Stimulated activated CD4-positive, alpha-beta T cell treated with anti-CD3 and anti-CD28 coated beads, Interleukin-4, amount 100 ng/mL, for 4 hours (primary cell): ENCODE data around the gene GIGYF2.
"Not testable (repeated sequence)": the region's sequence is repeated elsewhere in the genome, so short reads cannot be mapped to it uniquely, and the experiment has no call there.

Source experiments
- DNase-seq, 2 experiments: peaks; one replicate each; pipeline ENCODE4 v3.0.0-alpha.2; 2020

Gene GIGYF2

GRCh38 chr2:232831496-232831895, 134.4 kb downstream of the GIGYF2 start:
- DNase-seq, result no peak

DNA sequence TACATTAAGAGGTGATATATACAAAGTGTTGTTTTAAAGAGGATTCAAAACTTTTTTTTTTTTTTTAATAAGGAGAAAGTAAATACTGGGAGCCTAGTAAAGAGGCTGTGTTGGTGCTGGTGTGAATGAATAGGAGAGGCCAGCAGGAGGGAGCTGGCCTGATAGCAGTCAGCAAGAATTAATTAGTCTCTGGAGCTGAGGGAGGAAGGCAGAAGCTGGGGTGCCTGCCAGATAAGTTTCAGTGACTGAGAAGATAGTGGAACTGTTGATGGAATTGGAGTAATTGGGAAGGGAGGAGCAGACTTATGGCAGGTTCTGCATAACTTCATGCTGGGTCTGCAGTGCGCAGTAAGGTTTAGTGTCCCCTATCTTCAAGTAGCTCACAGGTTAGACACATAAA, 136.7 kb downstream of the GIGYF2 start:
- DNase-seq, result no peak

DNA sequence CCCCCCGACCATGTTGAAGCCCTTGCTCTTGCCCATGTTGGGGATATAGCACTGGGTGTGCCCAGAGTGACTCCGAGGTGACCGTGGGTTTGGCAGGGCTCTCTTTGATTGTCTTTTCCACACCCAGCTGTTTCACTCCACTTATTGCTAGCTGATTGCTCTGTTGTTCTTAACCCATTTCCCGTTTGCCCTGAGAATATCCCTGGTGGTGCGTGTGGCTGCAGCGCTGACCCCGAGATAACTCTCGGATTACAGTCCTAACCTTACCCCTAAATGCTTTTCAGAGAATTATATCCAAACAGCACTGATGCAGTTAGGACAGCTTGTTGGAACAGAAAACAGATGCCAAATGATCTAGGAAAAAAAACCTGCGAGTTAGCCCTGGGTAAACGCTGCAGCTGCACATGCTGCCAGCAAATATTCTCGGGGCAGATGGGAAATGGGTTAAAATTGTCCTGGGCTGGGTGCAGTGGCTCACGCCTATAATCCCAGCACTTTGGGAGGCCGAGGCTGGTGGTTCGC, 138.6 kb downstream of the GIGYF2 start:
- no peak for DNase-seq

DNA sequence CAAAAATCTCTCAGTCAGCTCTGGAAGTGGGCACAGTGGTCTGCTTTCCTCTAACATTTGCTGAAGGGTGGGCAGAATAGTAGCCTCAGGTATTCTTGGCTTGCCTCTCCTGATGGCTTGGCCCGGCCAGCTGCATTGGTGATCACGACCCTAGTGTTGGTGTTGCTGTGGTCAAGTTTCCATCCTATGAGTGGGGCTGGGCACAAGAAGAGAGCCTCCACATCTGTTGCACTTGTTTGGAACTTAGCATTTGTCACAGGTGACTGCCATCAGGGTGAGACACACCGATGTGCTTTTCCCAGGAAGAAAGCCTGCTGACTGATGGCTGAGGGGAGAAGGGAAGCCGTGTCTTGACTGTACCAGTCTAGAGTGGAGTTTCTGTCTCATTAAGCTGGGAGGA, 139.8 kb downstream of the GIGYF2 start:
- DNase-seq, result no peak

- peak; percentile 51 to 63 for DNase-seq
These were observed 141.3 kb downstream of the GIGYF2 start for GRCh38 chr2:232838406-232838874.

- DNase-seq, result no peak
These were observed 142.4 kb downstream of the GIGYF2 start for GRCh38 chr2:232839411-232840079.

DNA sequence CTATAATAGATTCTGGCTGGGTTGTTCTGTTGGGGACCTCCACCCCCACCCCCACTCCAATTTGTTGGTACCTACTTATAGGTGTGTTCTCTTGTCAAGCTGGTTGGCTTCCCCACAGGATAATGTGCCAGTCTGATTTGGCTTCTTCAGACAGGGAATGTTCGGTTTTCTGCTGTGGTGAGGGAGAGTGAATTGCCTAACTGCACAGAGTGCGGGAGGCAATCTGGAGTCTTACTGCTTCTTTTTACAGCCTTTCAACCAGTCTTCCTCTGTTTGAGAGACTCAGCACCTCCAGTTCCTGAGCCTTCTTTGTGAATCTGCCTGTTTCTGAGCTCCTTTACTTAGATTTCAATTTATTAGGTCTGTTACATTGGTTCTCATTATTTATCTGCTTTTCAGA, 145.6 kb downstream of the GIGYF2 start:
- DNase-seq, result no peak

DNA sequence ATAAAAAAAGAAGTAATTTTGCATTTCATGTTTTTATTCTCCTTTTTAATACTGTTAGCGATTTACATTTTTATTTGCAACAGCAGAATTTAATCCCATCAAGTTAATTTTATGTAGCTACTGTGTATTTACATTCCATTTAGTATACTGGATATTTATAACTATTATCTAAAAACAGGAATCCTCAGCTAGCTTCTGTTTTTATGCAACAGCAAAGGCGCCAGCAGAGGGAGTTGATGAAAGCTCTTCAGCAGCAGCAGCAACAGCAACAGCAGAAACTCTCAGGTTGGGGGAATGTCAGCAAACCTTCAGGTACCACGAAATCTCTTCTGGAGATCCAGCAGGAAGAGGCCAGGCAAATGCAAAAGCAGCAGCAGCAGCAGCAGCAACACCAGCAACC, 146.7 kb downstream of the GIGYF2 start:
- no peak for DNase-seq

GRCh38 chr2:232846055-232846454, 148.9 kb downstream of the GIGYF2 start:
- no peak for DNase-seq

- no peak for DNase-seq
These were observed 152.9 kb downstream of the GIGYF2 start for GRCh38 chr2:232850039-232850438.

DNA sequence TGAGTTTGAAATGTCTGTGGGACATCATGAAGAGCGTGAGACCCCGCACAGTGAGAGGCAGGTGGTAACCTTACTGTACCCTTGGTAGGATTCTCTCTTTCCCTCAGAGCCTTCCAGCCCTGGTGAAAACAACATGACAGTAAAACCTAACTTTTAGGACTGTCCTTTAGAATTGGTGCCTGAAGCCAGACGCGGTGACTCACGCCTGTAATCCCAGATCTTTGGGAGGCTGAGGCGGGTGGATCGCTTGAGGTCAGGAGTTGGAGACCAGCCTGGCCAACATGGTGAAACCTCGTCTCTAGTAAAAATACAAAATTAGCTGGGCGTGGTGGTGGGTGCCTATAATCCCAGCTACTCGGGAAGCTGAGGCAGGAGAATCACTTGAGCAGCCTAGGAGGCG, 154.9 kb downstream of the GIGYF2 start:
- not testable (repeated sequence) for DNase-seq

GRCh38 chr2:232852676-232853075, 155.5 kb downstream of the GIGYF2 start:
- DNase-seq, result no peak

GRCh38 chr2:232854082-232854481, 157.0 kb downstream of the GIGYF2 start:
- no peak for DNase-seq

DNA sequence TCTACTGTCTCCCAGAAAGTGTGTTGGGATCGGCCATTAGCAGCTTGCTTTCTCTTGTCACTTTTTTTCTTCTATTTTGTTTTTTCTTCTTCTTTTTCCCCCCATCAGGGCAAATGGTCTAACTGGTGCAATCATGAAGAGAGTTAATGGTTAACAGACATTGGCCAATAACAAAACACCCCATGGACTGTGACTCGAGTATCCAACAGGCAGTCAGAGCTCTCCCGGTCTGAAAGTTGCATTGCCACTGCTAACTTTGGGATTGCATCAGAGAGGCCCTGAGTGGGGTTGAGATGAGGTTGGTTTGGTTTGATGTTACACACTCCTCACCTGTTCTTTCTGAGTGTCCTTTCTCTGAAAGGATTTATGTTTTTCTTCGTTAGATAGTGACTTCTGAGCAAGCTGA, 160.0 kb downstream of the GIGYF2 start:
- no peak for DNase-seq

DNA sequence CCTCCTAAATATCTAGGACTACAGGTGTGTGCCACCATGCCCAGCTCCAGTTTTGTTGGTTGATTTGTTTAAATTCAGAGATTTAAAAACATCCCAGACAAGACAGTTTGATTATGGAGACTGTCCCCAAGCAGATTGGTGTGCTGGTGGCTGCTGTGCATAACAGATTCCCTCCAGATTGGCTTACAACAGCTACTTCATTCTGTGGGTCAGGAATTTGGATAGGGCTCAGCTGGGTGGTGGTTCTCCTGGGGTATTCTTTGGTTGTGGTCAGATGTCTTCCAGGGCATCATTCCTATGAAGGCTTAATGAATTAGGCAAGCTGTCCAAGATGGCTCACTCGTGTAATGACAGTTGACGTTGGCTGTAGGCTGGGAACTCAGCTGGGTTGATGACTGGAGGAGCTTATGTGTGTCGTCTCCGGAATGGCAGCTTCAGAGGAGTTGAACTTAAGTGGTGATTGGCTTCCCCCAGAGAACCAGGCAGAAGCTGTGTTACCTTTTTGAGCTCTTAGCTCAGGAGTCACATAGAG, 162.3 kb downstream of the GIGYF2 start:
- DNase-seq, result no peak

DNA sequence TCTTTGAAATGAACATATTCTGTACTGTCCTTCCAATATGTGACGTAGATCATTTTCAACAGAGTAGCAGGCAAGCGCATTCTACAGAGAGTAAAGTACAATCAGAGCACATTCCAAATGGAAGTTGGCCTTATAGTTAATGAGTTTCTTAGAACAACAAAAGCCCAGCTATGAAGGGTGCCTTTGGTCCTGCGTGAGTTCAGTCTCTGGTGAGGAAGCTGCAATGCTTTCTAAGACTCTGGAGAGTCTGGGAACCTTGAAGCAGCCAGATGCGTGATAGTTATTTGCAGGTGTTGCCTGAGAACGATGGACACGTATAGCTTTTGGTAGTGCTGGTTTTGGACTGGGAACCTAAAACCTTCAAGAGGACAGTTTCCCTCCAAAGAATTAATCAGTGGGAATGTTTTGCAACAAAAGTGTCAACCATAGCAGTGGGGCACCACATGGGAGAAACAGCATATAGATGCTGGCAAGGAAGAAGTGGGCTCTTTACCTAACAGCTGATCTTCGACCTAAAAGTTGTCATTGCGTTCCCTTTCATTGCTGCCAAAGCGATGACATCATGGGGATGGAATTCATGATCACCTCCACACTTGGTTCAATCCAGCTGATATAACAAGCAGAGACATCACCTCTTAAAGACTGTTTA, 163.6 kb downstream of the GIGYF2 start:
- DNase-seq, result no peak

- DNase-seq, result no peak
These were observed 164.2 kb downstream of the GIGYF2 start for GRCh38 chr2:232861353-232861752.

DNA sequence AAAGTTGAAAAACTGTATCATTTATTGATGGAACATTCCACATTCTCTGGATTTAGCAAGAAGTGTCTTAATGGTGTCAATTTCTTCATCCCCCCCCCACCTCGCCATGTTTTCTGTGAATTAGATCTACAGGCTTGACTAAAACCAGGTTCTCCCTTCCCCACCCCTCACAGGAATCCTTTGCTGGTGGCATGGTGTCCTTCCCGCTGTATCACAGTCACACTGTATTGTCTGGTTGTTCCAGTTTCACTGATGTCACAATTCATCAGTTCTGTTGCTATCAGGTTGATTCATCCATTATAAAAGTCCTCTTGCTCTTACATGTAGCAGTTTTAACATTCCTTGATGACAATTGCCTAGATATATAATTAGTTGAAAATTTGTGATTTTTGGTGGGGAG, 166.9 kb downstream of the GIGYF2 start:
- no peak for DNase-seq

GRCh38 chr2:232865165-232865564, 168.0 kb downstream of the GIGYF2 start:
- DNase-seq, result no peak

DNA sequence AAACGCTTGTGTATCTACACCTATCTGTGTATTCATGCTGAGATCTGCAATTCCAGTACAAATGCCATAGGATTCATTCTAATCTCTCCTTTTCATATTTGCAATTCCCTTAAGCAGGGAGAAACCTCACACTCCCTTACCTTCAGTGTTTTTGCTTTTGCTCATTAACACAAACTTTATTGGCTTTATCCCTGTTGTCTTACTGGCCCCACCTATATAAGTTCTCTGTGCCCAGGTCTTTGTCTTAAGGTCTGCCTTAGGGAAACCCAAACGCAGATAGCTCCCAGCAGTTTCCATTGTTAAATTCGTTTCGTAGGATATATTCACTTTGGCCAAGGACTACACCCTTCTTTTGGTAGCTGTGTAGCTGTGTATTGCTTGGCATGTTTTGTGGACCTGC, 169.0 kb downstream of the GIGYF2 start:
- DNase-seq, result no peak

- no peak for DNase-seq
These were observed 172.2 kb downstream of the GIGYF2 start for GRCh38 chr2:232869138-232870017.

GRCh38 chr2:232870018-232870765, 173.1 kb downstream of the GIGYF2 start, which contains the start of gene SNORC:
Gene SNORC, plus strand, starts transcription at chr2:232870264. Its CDS starts 78 bp downstream, at chr2:232870342.
- DNase-seq, result no peak
